ENCODE data around the gene KRTAP1-1.

KRTAP1-1 gene

DNA sequence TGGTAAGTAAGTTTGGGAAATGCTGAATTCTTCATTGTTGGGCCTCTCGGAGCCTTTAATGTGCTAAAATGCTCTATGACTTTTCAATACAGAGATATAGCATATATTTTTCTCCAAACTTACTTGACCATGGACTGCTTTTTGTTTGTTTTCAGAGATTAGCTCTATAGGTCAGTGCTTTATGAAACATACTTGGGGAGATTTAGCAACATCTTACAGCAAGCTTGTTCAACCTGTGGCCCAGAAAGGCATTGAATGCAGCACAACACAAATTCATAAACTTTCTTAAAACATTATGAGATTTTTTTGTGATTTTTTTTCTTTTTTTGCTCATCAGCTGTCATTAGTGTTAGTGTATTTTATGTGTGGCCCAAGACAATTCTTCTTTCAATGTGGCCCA is 31.3 kb downstream of the KRTAP1-1 start:
- Histone ChIP-seq H3K27me3 (ENCODE audit: insufficient read depth, poor library complexity, severe bottlenecking) (no peaks in the 10 kb centered on the region), H3K27ac (ENCODE audit: poor library complexity, severe bottlenecking) (no peak overlapping the region), H3K4me3 (ENCODE audit: severe bottlenecking) (no peak overlapping the region), H3K9me3 (ENCODE audit: severe bottlenecking) (no peaks in the 10 kb centered on the region), H3K36me3 (ENCODE audit: low read depth) (no peaks in the 10 kb centered on the region), H3K4me1 (ENCODE audit: insufficient read depth, poor library complexity, severe bottlenecking) (peaks cover 11% of the 10 kb centered on the region)
- ATAC-seq (ENCODE audit: low read depth) (no peak), DNase-seq (ENCODE audit: low spot score) (no peak)
- TF ChIP-seq CTCF (IDR thresholded peaks at IDR 0.05; ENCODE audit: poor library complexity, severe bottlenecking), result no peak

DNA sequence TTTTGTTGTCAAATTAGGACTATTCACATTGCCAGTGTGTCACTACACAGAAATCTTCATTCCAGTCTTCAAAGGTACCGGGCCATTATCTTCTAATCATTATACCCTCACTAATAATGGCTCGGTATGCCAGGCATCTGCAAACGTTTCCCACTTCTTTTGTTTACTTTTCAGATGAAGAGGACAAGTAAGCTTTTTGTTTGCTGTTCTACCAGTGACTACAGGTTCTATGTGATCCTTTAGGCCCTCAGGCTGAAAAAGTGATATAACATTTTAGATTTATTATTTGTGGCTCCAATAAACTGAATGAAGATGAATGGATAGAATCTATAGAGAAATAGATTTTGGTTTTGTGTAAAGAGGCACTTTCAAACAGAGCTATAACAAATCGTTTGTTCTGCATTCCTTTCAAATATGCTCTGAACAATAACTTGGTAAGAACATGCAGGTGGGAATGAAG is 31.9 kb downstream of the KRTAP1-1 start:
- DNase-seq (ENCODE audit: low spot score) (no peak), ATAC-seq (ENCODE audit: low read depth) (no peak)
- Histone ChIP-seq H3K4me3 (ENCODE audit: severe bottlenecking) (no peak overlapping the region), H3K36me3 (ENCODE audit: low read depth) (no peaks in the 10 kb centered on the region), H3K27me3 (ENCODE audit: insufficient read depth, poor library complexity, severe bottlenecking) (no peaks in the 10 kb centered on the region), H3K9me3 (ENCODE audit: severe bottlenecking) (no peaks in the 10 kb centered on the region), H3K27ac (ENCODE audit: poor library complexity, severe bottlenecking) (no peak overlapping the region), H3K4me1 (ENCODE audit: insufficient read depth, poor library complexity, severe bottlenecking) (peaks cover 11% of the 10 kb centered on the region)
- TF ChIP-seq CTCF (IDR thresholded peaks at IDR 0.05; ENCODE audit: poor library complexity, severe bottlenecking), result no peak

DNA sequence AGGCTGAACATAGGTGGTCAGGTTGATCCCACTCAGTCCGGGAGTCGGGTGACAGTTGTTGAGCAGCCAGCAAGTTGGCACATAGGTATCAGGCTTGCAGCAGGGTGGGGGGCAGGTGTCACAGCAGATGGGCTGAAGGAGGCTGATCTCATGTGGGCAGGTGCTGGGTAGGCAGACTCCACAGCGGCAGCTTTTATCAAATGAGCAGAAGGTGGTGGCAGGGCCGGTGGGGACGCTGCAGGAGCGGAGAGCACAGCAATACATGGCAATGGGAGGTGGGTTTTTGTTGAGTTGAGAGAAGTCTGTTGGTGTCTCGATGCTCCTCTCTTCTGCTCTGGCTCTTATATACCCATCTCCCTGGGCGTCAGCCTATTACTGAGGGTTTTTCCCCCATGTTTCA is 32.4 kb downstream of the KRTAP1-1 start, which contains the start of gene KRTAP3-1:
KRTAP3-1 (minus strand) TSS at position 318 of the 400 bp plus-strand sequence; CDS start at position 264, 54 bp downstream.
- no peak for TF ChIP-seq CTCF (IDR thresholded peaks at IDR 0.05; ENCODE audit: poor library complexity, severe bottlenecking)
- Histone ChIP-seq H3K27ac (ENCODE audit: poor library complexity, severe bottlenecking) (no peak within 1 kb of the TSS), H3K36me3 (ENCODE audit: low read depth) (no peaks in the 10 kb centered on the region), H3K4me3 (ENCODE audit: severe bottlenecking) (no peak within 1 kb of the TSS), H3K9me3 (ENCODE audit: severe bottlenecking) (no peaks in the 10 kb centered on the region), H3K27me3 (ENCODE audit: insufficient read depth, poor library complexity, severe bottlenecking) (no peaks in the 10 kb centered on the region), H3K4me1 (ENCODE audit: insufficient read depth, poor library complexity, severe bottlenecking) (peaks cover 14% of the 10 kb centered on the region)
- DNase-seq (ENCODE audit: low spot score) (no peak), ATAC-seq (ENCODE audit: low read depth) (no peak)

- Histone ChIP-seq H3K9me3 (ENCODE audit: severe bottlenecking) (no peaks in the 10 kb centered on the region), H3K36me3 (ENCODE audit: low read depth) (no peaks in the 10 kb centered on the region), H3K27ac (ENCODE audit: poor library complexity, severe bottlenecking) (no peak overlapping the region), H3K27me3 (ENCODE audit: insufficient read depth, poor library complexity, severe bottlenecking) (no peaks in the 10 kb centered on the region), H3K4me1 (ENCODE audit: insufficient read depth, poor library complexity, severe bottlenecking) (peaks cover 33% of the 10 kb centered on the region), H3K4me3 (ENCODE audit: severe bottlenecking) (no peak overlapping the region)
- TF ChIP-seq CTCF (IDR thresholded peaks at IDR 0.05; ENCODE audit: poor library complexity, severe bottlenecking), result no peak
- DNase-seq (ENCODE audit: low spot score) (no peak), ATAC-seq (ENCODE audit: low read depth) (no peak)
Measured at GRCh38 chr17:41004397-41004796, 36.9 kb downstream of the KRTAP1-1 start.

DNA sequence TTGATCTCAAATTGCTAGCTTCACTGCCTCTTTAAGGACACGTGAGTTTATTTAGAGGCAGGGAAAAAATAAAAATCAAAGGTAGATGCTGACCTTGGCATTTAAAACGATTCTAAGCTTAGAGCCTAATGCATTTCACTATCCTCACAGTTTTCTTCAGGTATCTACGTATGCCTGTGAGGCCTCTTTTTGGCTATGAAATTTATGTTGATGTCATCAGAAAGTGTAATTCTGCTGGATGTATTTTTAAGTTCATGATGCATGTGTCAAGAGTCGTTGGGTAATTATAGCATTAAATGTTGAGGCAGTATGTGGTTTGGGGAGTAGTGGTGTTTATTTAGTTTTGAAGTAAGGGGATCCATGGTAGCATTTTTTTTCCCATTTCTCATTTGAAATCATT is 37.3 kb downstream of the KRTAP1-1 start:
- H3K27ac ChIP-seq (ENCODE audit: poor library complexity, severe bottlenecking), result peak overlapping the region; percentile 85
- DNase-seq (ENCODE audit: low spot score) (no peak), ATAC-seq (ENCODE audit: low read depth) (no peak)
- H3K4me3 ChIP-seq (ENCODE audit: severe bottlenecking), result no peak overlapping the region
- TF ChIP-seq CTCF (IDR thresholded peaks at IDR 0.05; ENCODE audit: poor library complexity, severe bottlenecking), result no peak
- peaks cover 29% of the 10 kb centered on the region for H3K4me1 ChIP-seq (ENCODE audit: insufficient read depth, poor library complexity, severe bottlenecking)
- no peaks in the 10 kb centered on the region for H3K36me3 ChIP-seq (ENCODE audit: low read depth)
- no peaks in the 10 kb centered on the region for H3K9me3 ChIP-seq (ENCODE audit: severe bottlenecking)
- no peaks in the 10 kb centered on the region for H3K27me3 ChIP-seq (ENCODE audit: insufficient read depth, poor library complexity, severe bottlenecking)
